GM19239 (cell line): ENCODE data around the gene ITGA1.

ENCODE experiments used
- DNase-seq: peaks from one replicate; pipeline ENCODE4 v3.0.0; 2011; ENCODE audit warnings: low spot score; ENCODE audit not compliant: insufficient read length
- FAIRE-seq: peaks from 2 replicates; lab custom pipeline; 2011; peaks lifted over from hg19 to GRCh38; lab: Jason Lieb, UNC

The ITGA1 gene

GRCh38 chr5:52888363-52888762 lies 100.6 kb downstream of the ITGA1 start:
- FAIRE-seq (no peak), DNase-seq (no peak)

GRCh38 chr5:52892242-52892878 lies 104.6 kb downstream of the ITGA1 start:
- FAIRE-seq (no peak), DNase-seq (no peak)

GRCh38 chr5:52893105-52893504 lies 105.4 kb downstream of the ITGA1 start:
- FAIRE-seq (no peak), DNase-seq (no peak)

- peak; percentile 11 for FAIRE-seq
- DNase-seq = no peak
Measured at GRCh38 chr5:52893863-52894262, 106.1 kb downstream of the ITGA1 start.

GRCh38 chr5:52894451-52894850 lies 106.7 kb downstream of the ITGA1 start:
- DNase-seq (no peak), FAIRE-seq (no peak)

GRCh38 chr5:52895075-52895474 lies 107.4 kb downstream of the ITGA1 start:
- DNase-seq (no peak), FAIRE-seq (no peak)

- DNase-seq (no peak), FAIRE-seq (no peak)
Measured at GRCh38 chr5:52895572-52896413, 108.1 kb downstream of the ITGA1 start.

- FAIRE-seq (no peak), DNase-seq (no peak)
Measured at GRCh38 chr5:52896534-52897237, 109.0 kb downstream of the ITGA1 start.

GRCh38 chr5:52897238-52897614 lies 109.5 kb downstream of the ITGA1 start:
- DNase-seq (no peak), FAIRE-seq (no peak)

GRCh38 chr5:52898961-52899680 lies 111.4 kb downstream of the ITGA1 start:
- no peak for FAIRE-seq
- no peak for DNase-seq

- DNase-seq = no peak
- FAIRE-seq = no peak
Measured at GRCh38 chr5:52903142-52903541, 115.4 kb downstream of the ITGA1 start.

- DNase-seq (no peak), FAIRE-seq (peak; percentile 4)
Measured at GRCh38 chr5:52906343-52906742, 118.6 kb downstream of the ITGA1 start.

- FAIRE-seq (no peak), DNase-seq (no peak)
Measured at GRCh38 chr5:52906845-52907244, 119.1 kb downstream of the ITGA1 start.

- no peak for DNase-seq
- no peak for FAIRE-seq
Measured at GRCh38 chr5:52909192-52909591, 121.5 kb downstream of the ITGA1 start.

GRCh38 chr5:52910071-52910470 lies 122.4 kb downstream of the ITGA1 start:
- DNase-seq = no peak
- no peak for FAIRE-seq

- FAIRE-seq = peak; percentile 80
Measured at GRCh38 chr5:52915176-52915875, 127.6 kb downstream of the ITGA1 start.

GRCh38 chr5:52920929-52921328 lies 133.2 kb downstream of the ITGA1 start:
- FAIRE-seq (no peak), DNase-seq (no peak)

More at GRCh38 chr5:52915176-52915875, 127.6 kb downstream of the ITGA1 start:
- DNase-seq = peak; percentile 44

- DNase-seq (no peak), FAIRE-seq (no peak)
Measured at GRCh38 chr5:52922384-52922783, 134.7 kb downstream of the ITGA1 start.

- FAIRE-seq = no peak
Measured at GRCh38 chr5:52924456-52924855, 136.7 kb downstream of the ITGA1 start.

GRCh38 chr5:52925001-52925400 lies 137.3 kb downstream of the ITGA1 start:
- FAIRE-seq = no peak
- DNase-seq = no peak

More at GRCh38 chr5:52924456-52924855, 136.7 kb downstream of the ITGA1 start:
- DNase-seq = no peak
